CD4-positive, alpha-beta T cell treated with Interleukin-10 for 1 hour (primary cell): ENCODE results near the gene LIFR.
"Not testable (repeated sequence)": the region's sequence is repeated elsewhere in the genome, so short reads cannot be mapped to it uniquely, and the experiment has no call there.

Experiments
- DNase-seq: peaks from one replicate; pipeline ENCODE4 v3.0.0-alpha.2; 2020

The LIFR gene

GRCh38 chr5:38582293-38582974, 26.0 kb upstream of the LIFR start:
- DNase-seq, result no peak

GRCh38 chr5:38581597-38581996, 25.2 kb upstream of the LIFR start:
- no peak for DNase-seq

GRCh38 chr5:38579105-38579504, 22.7 kb upstream of the LIFR start:
- DNase-seq, result no peak

GRCh38 chr5:38576961-38577684, 20.7 kb upstream of the LIFR start:
- DNase-seq, result no peak

- no peak for DNase-seq
Measured at GRCh38 chr5:38576442-38576841, 20.0 kb upstream of the LIFR start.

- no peak for DNase-seq
Measured at GRCh38 chr5:38575476-38575875, 19.0 kb upstream of the LIFR start.

- DNase-seq, result no peak
Measured at GRCh38 chr5:38574009-38574408, 17.6 kb upstream of the LIFR start.

GRCh38 chr5:38573521-38573920, 17.1 kb upstream of the LIFR start:
- no peak for DNase-seq

GRCh38 chr5:38569180-38569579, 12.7 kb upstream of the LIFR start:
- DNase-seq, result no peak

GRCh38 chr5:38567306-38567705, 10.9 kb upstream of the LIFR start:
- not testable (repeated sequence) for DNase-seq

GRCh38 chr5:38563624-38564023, 7.2 kb upstream of the LIFR start:
- no peak for DNase-seq

- DNase-seq, result no peak
Measured at GRCh38 chr5:38562444-38563210, 6.2 kb upstream of the LIFR start.

- DNase-seq, result no peak
Measured at GRCh38 chr5:38559428-38559827, 3.0 kb upstream of the LIFR start.

- no peak for DNase-seq
Measured at GRCh38 chr5:38557792-38558191, 1.3 kb upstream of the LIFR start.

- DNase-seq, result no peak
Measured at GRCh38 chr5:38557308-38557710, 863 bp upstream of the LIFR start.

GRCh38 chr5:38556088-38556598, 303 bp downstream of the LIFR start:
- no peak for DNase-seq

- no peak for DNase-seq
Measured at GRCh38 chr5:38555354-38556087, 925 bp downstream of the LIFR start.

GRCh38 chr5:38554861-38555260, 1.6 kb downstream of the LIFR start:
- DNase-seq, result no peak

GRCh38 chr5:38554403-38554802, 2.0 kb downstream of the LIFR start:
- no peak for DNase-seq

- no peak for DNase-seq
Measured at GRCh38 chr5:38553001-38553521, 3.4 kb downstream of the LIFR start.

GRCh38 chr5:38551030-38552017, 5.1 kb downstream of the LIFR start:
- no peak for DNase-seq
